Body of pancreas (tissue), 4 donors: ENCODE data around the gene MUSTN1.

Experiments used
- CTCF ChIP-seq, 7 experiments: fragments of 450-650 bp in 4 of 7; fragments of 200-600 bp in 3 of 7; sonication (generic) in 3 of 7; IDR thresholded peaks; one replicate each; pipeline ENCODE4 v1.5.1; 2016 to 2019; ENCODE audit warnings: antibody characterized with exemption in 7 of 7
- POLR2A ChIP-seq, 3 donors: fragments of 450-650 bp; IDR thresholded peaks; one replicate each; pipeline ENCODE4 v1.6.1; 2016; ENCODE audit warnings: antibody characterized with exemption in 3 of 3, mild to moderate bottlenecking in 2 of 3

GRCh38 chr3:52874864-52875587, 40.2 kb upstream of the MUSTN1 start:
- no peak for TF ChIP-seq CTCF (IDR thresholded peaks at IDR 0.05)
- TF ChIP-seq POLR2A (IDR thresholded peaks at IDR 0.05): no peak
